Lung (tissue), 12 donors: Measurements from ENCODE around the gene DLGAP4. TPM values are rescaled to one million over a fixed set of nuclear protein-coding genes. Genes with fewer than 3 reads are reported as not detected.

Experiments
- ATAC-seq: fragments of 200-7000 bp; cut with Tn5 transposase; one replicate; pipeline ENCODE4 v1.9.1; 2020; ENCODE audit warnings: moderate number of reproducible peaks; ENCODE audit not compliant: insufficient read depth, low FRiP score
- DNase-seq, 3 donors: peaks; one replicate each; pipeline ENCODE4 v3.0.0-alpha.2; 2013 to 2017
- H3K27ac ChIP-seq, 2 donors: one replicate each; pipeline ENCODE4 v1.5.1; 2013; ENCODE audit warnings: mild to moderate bottlenecking in 2 of 2, moderate library complexity in 2 of 2, control low read depth in 1 of 2, inconsistent platforms in 1 of 2, low read depth in 1 of 2, low read length in 1 of 2
- H3K27me3 ChIP-seq, 3 donors: one replicate each; pipeline ENCODE4 v1.5.1; 2013; ENCODE audit warnings: low read length in 2 of 3; ENCODE audit not compliant: control insufficient read depth in 3 of 3, insufficient read depth in 3 of 3
- H3K36me3 ChIP-seq, 4 donors: one replicate each; pipeline ENCODE4 v1.5.1; 2013; ENCODE audit warnings: low read length in 4 of 4, mild to moderate bottlenecking in 1 of 4, moderate library complexity in 1 of 4; ENCODE audit not compliant: control insufficient read depth in 4 of 4, insufficient read depth in 4 of 4
- H3K4me1 ChIP-seq, 5 donors: one replicate each; pipeline ENCODE4 v1.5.1; 2013; ENCODE audit warnings: low read length in 5 of 5, mild to moderate bottlenecking in 2 of 5, moderate library complexity in 1 of 5; ENCODE audit not compliant: control insufficient read depth in 5 of 5, insufficient read depth in 5 of 5
- H3K4me3 ChIP-seq: one replicate; pipeline ENCODE4 v1.5.1; 2013; ENCODE audit warnings: mild to moderate bottlenecking, control low read depth, moderate library complexity
- H3K9ac ChIP-seq, 2 donors: one replicate each; pipeline ENCODE4 v1.5.1; 2013; ENCODE audit warnings: low read length in 2 of 2, control low read depth in 1 of 2; ENCODE audit not compliant: insufficient read depth in 1 of 2
- H3K9me3 ChIP-seq, 4 donors: one replicate each; pipeline ENCODE4 v1.5.1; 2013; ENCODE audit warnings: low read length in 3 of 4, mild to moderate bottlenecking in 1 of 4, moderate library complexity in 1 of 4; ENCODE audit not compliant: control insufficient read depth in 4 of 4, insufficient read depth in 3 of 4
- CTCF ChIP-seq: IDR thresholded peaks from 2 replicates; pipeline ENCODE4 v1.5.1; 2012; ENCODE audit warnings: mild to moderate bottlenecking; ENCODE audit errors: control extremely low read depth, extremely low read depth
- WGBS, 2 donors: extraction: QIAGEN DNeasy Blood & Tissue Kit; methylation state at CpG; one replicate each; pipeline ENCODE4 v1.1.7; 2013; 5-methylcytosine and 5-hydroxymethylcytosine counted together
- polyA plus RNA-seq, 2 donors: library from polyadenylated mRNA; stranded (reverse); fragments of 200-250 nt; gene quantifications; one replicate each; pipeline ENCODE4 v1.2.1, GENCODE V29; 2013
- total RNA-seq, 2 donors: library from RNA; depleted of rRNA in 1 of 2; stranded (reverse); fragments of >200 nt in 1 of 2; gene quantifications; one replicate each; pipeline ENCODE4 v1.2.1, GENCODE V29; 2014 to 2021
- donor health status: control.
- donor health status: control.
- donor health status: Bipolar disorder and iron deficiency.
- donor health status: healthy.
- donor health status: DM: yes; HTN: yes; CAD: no.

DLGAP4 gene
- total and polyA plus RNA-seq, 4 donors, result 34.6 to 67.6 (median 35.8) TPM

- Histone ChIP-seq H3K9ac (no peak overlapping the region), H3K36me3 (no peaks in the 10 kb centered on the region), H3K27me3 (peaks cover 0 to 6% (median 0%) of the 10 kb centered on the region in 3 donors), H3K27ac (no peak overlapping the region), H3K9me3 (no peaks in the 10 kb centered on the region), H3K4me3 (no peak overlapping the region), H3K4me1 (no peaks in the 10 kb centered on the region)
- no peak for DNase-seq
- WGBS, 2 donors, result 77 to 81% methylated on average over 15 of the region's 15 CpGs
- no peak for TF ChIP-seq CTCF
- no peak for ATAC-seq
Observed at GRCh38 chr20:36370991-36371790, 65.1 kb downstream of the DLGAP4 start.

- no peak for TF ChIP-seq CTCF
- H3K36me3 ChIP-seq, result no peaks in the 10 kb centered on the region
- peak in 2 of 3 donors; percentile 17 for DNase-seq
- no peak for ATAC-seq
- WGBS, 2 donors, result 52 to 53% methylated on average over 7 of the region's 7 CpGs
- H3K27me3 ChIP-seq, result peaks cover 0 to 2% (median 0%) of the 10 kb centered on the region in 3 donors
- no peak overlapping the region for H3K27ac ChIP-seq
- H3K4me1 ChIP-seq, result no peaks in the 10 kb centered on the region
- H3K9ac ChIP-seq, result no peak overlapping the region
- H3K9me3 ChIP-seq, result no peaks in the 10 kb centered on the region
- H3K4me3 ChIP-seq, result no peak overlapping the region
Observed at GRCh38 chr20:36372666-36373065, 66.5 kb downstream of the DLGAP4 start.

- no peak overlapping the region for H3K4me3 ChIP-seq
- no peaks in the 10 kb centered on the region for H3K36me3 ChIP-seq
- H3K9ac ChIP-seq, result no peak overlapping the region
- ATAC-seq, result no peak
- WGBS, 2 donors, result 63 to 72% methylated on average over 1 of the region's 1 CpG
- no peak for DNase-seq
- H3K27me3 ChIP-seq, result peaks cover 0 to 2% (median 0%) of the 10 kb centered on the region in 3 donors
- no peaks in the 10 kb centered on the region for H3K4me1 ChIP-seq
- no peaks in the 10 kb centered on the region for H3K9me3 ChIP-seq
- no peak overlapping the region for H3K27ac ChIP-seq
- no peak for TF ChIP-seq CTCF
Observed at GRCh38 chr20:36373089-36373488, 67.0 kb downstream of the DLGAP4 start.
